ENCODE results near the gene SUN2. TPM values are rescaled to one million over a fixed set of nuclear protein-coding genes. Genes with fewer than 3 reads are reported as not detected.

The SUN2 gene
- total and polyA plus RNA-seq, 2 of the 13 experiments (the other 11 are each of a cell fraction or from before 2014, with no cell fraction given), result 45.6 to 56.6 TPM

GRCh38 chr22:38699143-38699542, 56.7 kb downstream of the SUN2 start:
- H3K79me2 ChIP-seq (ENCODE audit: insufficient read depth, low read length), result peaks cover 46% of the 10 kb centered on the region
- H4K20me1 ChIP-seq (ENCODE audit: insufficient read depth, low read length), result peaks cover 5% of the 10 kb centered on the region; the same call in 1 of the 2 replicates
- peak overlapping the region; percentile 95 for H3K9ac ChIP-seq (ENCODE audit: insufficient read depth, low read depth, low read length)
- DNase-seq (ENCODE audit: low spot score) (no peak), FAIRE-seq (no peak), ATAC-seq (no peak)
- H3K4me2 ChIP-seq (ENCODE audit: low read depth, low read length), result peak overlapping the region; percentile 76
- in situ Hi-C loops (cut with HindIII; ENCODE audit: extremely low pct_ligation_motif_present, low pct_unique_long_range_greater_than_20kb), result no loop called here
- no peaks in the 10 kb centered on the region for H3K9me3 ChIP-seq (ENCODE audit: low read length)
- peaks cover 78% of the 10 kb centered on the region for H3K4me1 ChIP-seq (ENCODE audit: insufficient read depth, low read length)
- H3K27ac ChIP-seq (ENCODE audit: extremely low read length, insufficient read depth, low read length), result peak overlapping the region; percentile 84
- peak overlapping the region; percentile 77 to 98 (median 91) for H3K4me3 ChIP-seq (replicated peaks in 1 of 3; ENCODE audit: insufficient read depth in 1 of 3, low read depth in 2 of 3, low read length in 3 of 3)
- TF ChIP-seq KAT8 (CRISPR knock-in tag; IDR thresholded peaks at IDR 0.05) (0 out of 2 replicates have a peak, but pooled peaks have one; percentile 23), MAX (IDR thresholded peaks at IDR 0.05) (no peak), FOXO4 (CRISPR knock-in tag; conservative IDR thresholded peaks at IDR 0.05) (no peak)
- intact Hi-C loops (cut with micrococcal nuclease; ENCODE audit: unreplicated experiment), result no loop called here
- POLR2A ChIA-PET, result interaction anchor here (1.5 to 9.9 kb wide), 2 partner anchors 8 to 16 kb away, joined by 5 to 102 read pairs; partner anchors contain the start of gene TOMM22
- no peaks in the 10 kb centered on the region for H3K36me3 ChIP-seq (replicated peaks in 1 of 2; ENCODE audit: control insufficient read depth in 1 of 2, insufficient read depth in 2 of 2, low read length in 2 of 2)
- BruUV-seq (replicated peaks), result no TSS peak
- H2AFZ ChIP-seq (ENCODE audit: low read length), result no peak overlapping the region
- CTCF ChIA-PET (ENCODE audit: low intra/inter-chr PET ratio, low total read pairs), result no interaction called here
- H3K27me3 ChIP-seq (ENCODE audit: control insufficient read depth in 1 of 2, insufficient read depth in 2 of 2, low read length in 2 of 2), result no peaks in the 10 kb centered on the region; a peak in 1 of 5 replicates
- WGBS (ENCODE audit: low lambda C conversion rate), result 49% methylated on average over 5 of the region's 5 CpGs

- intact Hi-C loops (cut with micrococcal nuclease; ENCODE audit: unreplicated experiment), result no loop called here
- ATAC-seq, result no peak
- Histone ChIP-seq H3K36me3 (replicated peaks in 1 of 2; ENCODE audit: control insufficient read depth in 1 of 2, insufficient read depth in 2 of 2, low read length in 2 of 2) (no peaks in the 10 kb centered on the region), H3K4me1 (ENCODE audit: insufficient read depth, low read length) (peaks cover 78% of the 10 kb centered on the region), H4K20me1 (ENCODE audit: insufficient read depth, low read length) (peaks cover 5% of the 10 kb centered on the region; the same call in 1 of the 2 replicates), H3K79me2 (ENCODE audit: insufficient read depth, low read length) (peaks cover 52% of the 10 kb centered on the region), H3K27me3 (ENCODE audit: control insufficient read depth in 1 of 2, insufficient read depth in 2 of 2, low read length in 2 of 2) (no peaks in the 10 kb centered on the region; a peak in 1 of 5 replicates), H3K9me3 (ENCODE audit: low read length) (no peaks in the 10 kb centered on the region), H3K4me3 (replicated peaks in 1 of 3; ENCODE audit: insufficient read depth in 1 of 3, low read depth in 2 of 3, low read length in 3 of 3) (peak overlapping the region; percentile 77 to 98 (median 91)), H2AFZ (ENCODE audit: low read length) (no peak overlapping the region), H3K4me2 (ENCODE audit: low read depth, low read length) (peak overlapping the region; percentile 76), H3K9ac (ENCODE audit: insufficient read depth, low read depth, low read length) (peak overlapping the region; percentile 95), H3K27ac (ENCODE audit: extremely low read length, insufficient read depth, low read length) (no peak overlapping the region)
- BruUV-seq (replicated peaks), result no TSS peak
- in situ Hi-C loops (cut with HindIII; ENCODE audit: extremely low pct_ligation_motif_present, low pct_unique_long_range_greater_than_20kb), result no loop called here
- FAIRE-seq, result no peak
- WGBS (ENCODE audit: low lambda C conversion rate), result 81% methylated on average over 13 of the region's 13 CpGs
- no peak for DNase-seq (ENCODE audit: low spot score)
- ChIA-PET POLR2A (interaction anchor here (0.5 to 9.9 kb wide), 3 partner anchors 9 to 864 kb away, joined by 4 to 102 read pairs (median 5); partner anchors contain the start of gene TOMM22), CTCF (ENCODE audit: low intra/inter-chr PET ratio, low total read pairs) (no interaction called here)
- TF ChIP-seq ARID2 (CRISPR knock-in tag; IDR thresholded peaks at IDR 0.05; ENCODE audit: borderline replicate concordance) (0 out of 2 replicates have a peak, but pooled peaks have one; percentile 47), ZNF460 (CRISPR knock-in tag; IDR thresholded peaks at IDR 0.05; ENCODE audit: borderline replicate concordance) (peak; percentile 62; the same call in 1 of the 2 replicates), STAT6 (CRISPR knock-in tag; IDR thresholded peaks at IDR 0.05; ENCODE audit: borderline replicate concordance) (no peak), ZNF770 (CRISPR knock-in tag; IDR thresholded peaks at IDR 0.05) (peak; percentile 36; the same call in 1 of the 2 replicates), U2AF2 (IDR thresholded peaks at IDR 0.05; ENCODE audit: low read depth, low read length) (no peak), STAT5B (CRISPR knock-in tag; IDR thresholded peaks at IDR 0.05) (no peak), ZKSCAN5 (CRISPR knock-in tag; IDR thresholded peaks at IDR 0.05) (no peak)
Observed at GRCh38 chr22:38698407-38699094, 57.2 kb downstream of the SUN2 start.

All from HepG2 (cell line).